MCF 10A (cell line): ENCODE results near the gene VWF. TPM values are rescaled to one million over a fixed set of nuclear protein-coding genes. Genes with fewer than 3 reads are reported as not detected.

Source experiments
- BruUV-seq: library from RNA; stranded (reverse); fragments of 400-500 nt; replicated peaks from 2 replicates; lab custom pipeline; 2021; lab: Mats Ljungman, UMichigan
- CTCF ChIA-PET: fragments of 300-600 bp; sonication (Branson Sonifier 250); formaldehyde crosslinking; extraction: SDS; loops from one replicate; lab custom pipeline; 2021; ENCODE audit warnings: antibody characterized with exemption, inconsistent platforms; lab: Yijun Ruan, JAX
- POLR2A ChIA-PET: fragments of 300-600, 350-650 bp; sonication (Branson Sonifier 250); formaldehyde crosslinking; extraction: SDS; loops from one replicate; lab custom pipeline; 2020; ENCODE audit warnings: antibody characterized with exemption, inconsistent platforms; lab: Yijun Ruan, JAX
- DNase-seq: peaks from one replicate; pipeline ENCODE4 v3.0.0-alpha.2; 2018; ENCODE audit not compliant: unreplicated experiment
- H3K27ac Mint-ChIP-seq: one replicate; pipeline ENCODE4 v1.8.0; 2022; ENCODE audit warnings: mild to moderate bottlenecking, low read depth, mixed read lengths; ENCODE audit not compliant: unreplicated experiment
- H3K27me3 Mint-ChIP-seq: one replicate; pipeline ENCODE4 v1.8.0; 2022; ENCODE audit warnings: mixed read lengths; ENCODE audit not compliant: insufficient read depth, unreplicated experiment
- H3K36me3 Mint-ChIP-seq: one replicate; pipeline ENCODE4 v1.8.0; 2022; ENCODE audit warnings: mild to moderate bottlenecking, moderate library complexity, mixed read lengths; ENCODE audit not compliant: insufficient read depth, unreplicated experiment
- H3K4me1 Mint-ChIP-seq: one replicate; pipeline ENCODE4 v1.8.0; 2022; ENCODE audit warnings: mixed read lengths; ENCODE audit not compliant: insufficient read depth, unreplicated experiment
- H3K4me3 Mint-ChIP-seq: one replicate; pipeline ENCODE4 v1.8.0; 2022; ENCODE audit warnings: mild to moderate bottlenecking, moderate library complexity, mixed read lengths; ENCODE audit not compliant: unreplicated experiment
- H3K9me3 Mint-ChIP-seq: one replicate; pipeline ENCODE4 v1.8.0; 2022; ENCODE audit warnings: mixed read lengths; ENCODE audit not compliant: unreplicated experiment
- intact Hi-C: fragments of 100-400 bp; cut with micrococcal nuclease; formaldehyde crosslinking; loops from 2 replicates; pipeline ENCODE4 v1.14.1; 2022
- total RNA-seq: library from RNA; stranded (reverse); gene quantifications from 2 replicates; pipeline ENCODE4 v1.2.3, GENCODE V29; 2022
- TF ChIP-seq, protein P1 (sequence below): fragments of 200-600 bp; IDR thresholded peaks from one replicate; pipeline ENCODE4 v1.8.0; 2022; ENCODE audit warnings: antibody characterized with exemption, mild to moderate bottlenecking; ENCODE audit not compliant: unreplicated experiment

The VWF gene
- total RNA-seq, 1 experiment from 2014 or later: not detected

DNA sequence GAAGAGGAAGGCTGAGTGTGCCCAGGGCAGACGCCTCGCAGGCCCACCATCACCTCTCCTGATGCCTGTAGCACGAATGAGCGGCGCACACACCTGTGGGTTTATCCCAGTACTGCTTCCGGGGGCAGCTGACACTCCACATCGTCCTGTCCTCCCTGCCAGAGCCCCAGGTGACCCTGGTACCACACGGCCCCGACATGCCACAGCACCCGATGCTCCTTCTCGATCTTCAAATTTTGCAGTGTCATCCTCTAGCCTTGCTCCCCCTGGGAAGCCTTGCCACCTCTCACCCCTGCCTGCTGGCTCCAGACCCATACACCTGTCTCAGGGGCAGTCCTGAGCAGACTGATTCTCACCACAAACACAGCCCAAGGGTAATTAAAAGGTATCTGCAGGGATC, 220.0 kb downstream of the VWF start:
- no peak for DNase-seq
- H3K27me3 Mint-ChIP-seq: no peaks in the 10 kb centered on the region
- intact Hi-C loops: no loop called here
- H3K27ac Mint-ChIP-seq: no peak overlapping the region
- no peak overlapping the region for H3K4me3 Mint-ChIP-seq
- TF ChIP-seq, protein P1, sequence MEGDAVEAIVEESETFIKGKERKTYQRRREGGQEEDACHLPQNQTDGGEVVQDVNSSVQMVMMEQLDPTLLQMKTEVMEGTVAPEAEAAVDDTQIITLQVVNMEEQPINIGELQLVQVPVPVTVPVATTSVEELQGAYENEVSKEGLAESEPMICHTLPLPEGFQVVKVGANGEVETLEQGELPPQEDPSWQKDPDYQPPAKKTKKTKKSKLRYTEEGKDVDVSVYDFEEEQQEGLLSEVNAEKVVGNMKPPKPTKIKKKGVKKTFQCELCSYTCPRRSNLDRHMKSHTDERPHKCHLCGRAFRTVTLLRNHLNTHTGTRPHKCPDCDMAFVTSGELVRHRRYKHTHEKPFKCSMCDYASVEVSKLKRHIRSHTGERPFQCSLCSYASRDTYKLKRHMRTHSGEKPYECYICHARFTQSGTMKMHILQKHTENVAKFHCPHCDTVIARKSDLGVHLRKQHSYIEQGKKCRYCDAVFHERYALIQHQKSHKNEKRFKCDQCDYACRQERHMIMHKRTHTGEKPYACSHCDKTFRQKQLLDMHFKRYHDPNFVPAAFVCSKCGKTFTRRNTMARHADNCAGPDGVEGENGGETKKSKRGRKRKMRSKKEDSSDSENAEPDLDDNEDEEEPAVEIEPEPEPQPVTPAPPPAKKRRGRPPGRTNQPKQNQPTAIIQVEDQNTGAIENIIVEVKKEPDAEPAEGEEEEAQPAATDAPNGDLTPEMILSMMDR: no peak
- peaks cover 8% of the 10 kb centered on the region for H3K9me3 Mint-ChIP-seq
- no peaks in the 10 kb centered on the region for H3K36me3 Mint-ChIP-seq
- ChIA-PET POLR2A (no interaction called here), CTCF (no interaction called here)
- H3K4me1 Mint-ChIP-seq: no peaks in the 10 kb centered on the region
- no TSS peak for BruUV-seq

DNA sequence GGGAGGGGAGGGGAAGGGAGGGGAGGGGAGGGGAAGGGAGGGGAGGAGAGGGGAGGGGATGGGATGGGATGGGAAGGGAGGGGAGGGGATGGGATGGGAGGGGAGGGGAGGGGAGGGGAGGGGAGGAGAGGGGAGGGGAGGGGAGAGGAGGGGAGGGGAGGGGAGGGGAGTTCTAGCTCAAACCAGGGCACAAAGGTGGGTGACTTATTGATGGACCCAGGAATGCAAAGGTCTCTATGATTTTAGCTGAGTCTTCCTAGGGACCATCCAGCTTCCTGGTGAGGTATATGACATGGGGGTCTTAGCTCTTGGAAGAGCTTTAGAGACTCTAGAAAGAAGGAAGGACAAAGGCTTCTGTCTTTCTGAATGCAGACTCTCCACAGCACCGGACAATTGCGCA, 221.7 kb downstream of the VWF start:
- no peak overlapping the region for H3K27ac Mint-ChIP-seq
- TF ChIP-seq, protein P1: no peak
- CTCF ChIA-PET: interaction anchor here (0.6 kb wide), 1 partner anchor 212 kb away, joined by 3 read pairs; no protein-coding TSS in a partner anchor

DNA sequence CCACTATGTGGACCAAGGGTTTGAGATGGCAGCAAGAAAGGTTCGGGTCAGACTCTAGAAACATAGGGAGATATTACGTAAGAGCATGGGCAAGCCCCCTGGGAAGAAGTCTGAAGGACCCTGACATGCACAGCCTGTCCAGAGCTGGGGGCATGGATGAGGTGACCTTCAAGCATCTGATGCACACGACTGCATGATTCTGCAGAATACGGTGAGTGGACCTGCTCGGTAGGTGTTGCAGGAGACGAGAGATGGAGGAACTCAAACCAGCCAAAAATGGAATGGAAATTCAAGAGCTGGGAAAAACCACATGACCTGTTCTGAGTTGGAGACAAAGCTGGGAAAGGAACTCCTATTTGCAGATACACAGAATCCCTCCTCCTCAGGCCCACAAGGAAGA, 223.1 kb downstream of the VWF start:
- intact Hi-C loops: no loop called here
- TF ChIP-seq, protein P1: no peak
- BruUV-seq: no TSS peak
- H3K27ac Mint-ChIP-seq: no peak overlapping the region
- H3K4me3 Mint-ChIP-seq: no peak overlapping the region
- no peaks in the 10 kb centered on the region for H3K4me1 Mint-ChIP-seq
- H3K9me3 Mint-ChIP-seq: peaks cover 24% of the 10 kb centered on the region
- ChIA-PET POLR2A (no interaction called here), CTCF (interaction anchor here (0.6 to 0.7 kb wide), 2 partner anchors 25 to 87 kb away, joined by 3 to 6 read pairs; no protein-coding TSS in a partner anchor)
- no peak for DNase-seq
- H3K36me3 Mint-ChIP-seq: no peaks in the 10 kb centered on the region
- H3K27me3 Mint-ChIP-seq: no peaks in the 10 kb centered on the region

More for the DNA sequence above, 221.7 kb downstream of the VWF start:
- Mint-ChIP-seq H3K4me3 (no peak overlapping the region), H3K27me3 (no peaks in the 10 kb centered on the region), H3K36me3 (no peaks in the 10 kb centered on the region), H3K4me1 (no peaks in the 10 kb centered on the region), H3K9me3 (peaks cover 12% of the 10 kb centered on the region)
- no TSS peak for BruUV-seq
- no peak for DNase-seq
- intact Hi-C loops: no loop called here
- POLR2A ChIA-PET: no interaction called here

DNA sequence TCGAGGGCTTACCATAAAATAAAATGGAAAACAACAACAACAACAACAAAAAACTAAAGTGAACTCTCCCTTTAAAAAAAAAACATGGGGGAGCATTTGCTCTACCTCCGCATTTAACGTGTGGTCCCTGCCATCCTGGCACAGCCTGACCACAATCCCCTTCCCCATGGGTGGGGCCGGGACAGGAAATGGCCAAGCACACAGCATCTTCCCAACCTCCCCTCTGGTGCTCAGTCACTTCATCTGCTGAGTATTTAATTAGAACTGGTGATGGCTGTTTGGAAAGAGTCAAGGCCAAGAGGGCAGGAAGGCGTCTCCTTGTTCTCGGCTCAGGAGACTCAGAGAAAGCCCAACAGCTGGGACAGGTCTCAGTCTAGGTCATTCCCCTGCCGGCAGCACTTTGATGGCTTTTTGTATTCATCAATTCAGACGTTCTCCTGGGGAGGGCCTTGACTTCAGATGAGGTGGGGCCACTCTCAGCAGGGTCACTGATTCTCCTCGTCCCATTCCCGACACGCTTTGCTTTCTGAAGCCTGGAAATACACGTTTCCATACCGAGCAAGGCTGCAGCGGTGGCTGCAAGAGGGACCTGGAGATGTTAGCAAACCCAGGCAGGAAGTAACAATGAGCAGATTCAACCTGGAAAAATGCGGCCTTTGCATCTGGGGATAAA, 223.8 kb downstream of the VWF start:
- no peak for DNase-seq
- Mint-ChIP-seq H3K9me3 (peaks cover 24% of the 10 kb centered on the region), H3K4me3 (no peak overlapping the region), H3K36me3 (no peaks in the 10 kb centered on the region), H3K4me1 (no peaks in the 10 kb centered on the region), H3K27ac (no peak overlapping the region), H3K27me3 (no peaks in the 10 kb centered on the region)
- CTCF ChIA-PET: no interaction called here
- intact Hi-C loops: no loop called here
- POLR2A ChIA-PET: no interaction called here
- TF ChIP-seq, protein P1: no peak
- BruUV-seq: no TSS peak
